ENCODE measurements around the gene SLC66A3.

SLC66A3 gene

DNA sequence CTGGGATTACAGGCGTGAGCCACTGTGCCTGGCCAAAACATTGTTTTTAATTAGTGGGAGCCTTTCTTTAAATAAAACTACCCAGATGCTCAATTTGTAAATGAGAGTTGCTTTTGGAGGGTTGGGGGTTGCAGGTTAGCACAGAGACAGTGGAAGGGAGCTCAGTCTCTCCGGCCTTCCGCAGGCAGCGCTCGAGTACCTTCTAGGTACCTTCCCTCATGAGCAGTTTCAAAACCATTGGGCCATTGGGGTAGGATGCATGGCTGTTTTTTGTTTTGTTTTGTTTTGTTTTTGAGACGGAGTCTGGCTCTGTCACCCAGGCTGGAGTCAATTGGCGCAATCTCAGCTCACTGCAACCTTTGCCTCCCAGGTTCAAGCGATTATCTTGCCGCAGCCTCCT lies 19.0 kb downstream of the SLC66A3 start:
- TF ChIP-seq, protein P1, sequence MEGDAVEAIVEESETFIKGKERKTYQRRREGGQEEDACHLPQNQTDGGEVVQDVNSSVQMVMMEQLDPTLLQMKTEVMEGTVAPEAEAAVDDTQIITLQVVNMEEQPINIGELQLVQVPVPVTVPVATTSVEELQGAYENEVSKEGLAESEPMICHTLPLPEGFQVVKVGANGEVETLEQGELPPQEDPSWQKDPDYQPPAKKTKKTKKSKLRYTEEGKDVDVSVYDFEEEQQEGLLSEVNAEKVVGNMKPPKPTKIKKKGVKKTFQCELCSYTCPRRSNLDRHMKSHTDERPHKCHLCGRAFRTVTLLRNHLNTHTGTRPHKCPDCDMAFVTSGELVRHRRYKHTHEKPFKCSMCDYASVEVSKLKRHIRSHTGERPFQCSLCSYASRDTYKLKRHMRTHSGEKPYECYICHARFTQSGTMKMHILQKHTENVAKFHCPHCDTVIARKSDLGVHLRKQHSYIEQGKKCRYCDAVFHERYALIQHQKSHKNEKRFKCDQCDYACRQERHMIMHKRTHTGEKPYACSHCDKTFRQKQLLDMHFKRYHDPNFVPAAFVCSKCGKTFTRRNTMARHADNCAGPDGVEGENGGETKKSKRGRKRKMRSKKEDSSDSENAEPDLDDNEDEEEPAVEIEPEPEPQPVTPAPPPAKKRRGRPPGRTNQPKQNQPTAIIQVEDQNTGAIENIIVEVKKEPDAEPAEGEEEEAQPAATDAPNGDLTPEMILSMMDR (IDR thresholded peaks at IDR 0.05; ENCODE audit: low read depth, low read length, missing control alignments): no peak
- DNase-seq (ENCODE audit: extremely low read depth, low read depth): no peak
- no peak overlapping the region for H3K4me3 ChIP-seq (replicated peaks; ENCODE audit: low read depth, low read length)

DNA sequence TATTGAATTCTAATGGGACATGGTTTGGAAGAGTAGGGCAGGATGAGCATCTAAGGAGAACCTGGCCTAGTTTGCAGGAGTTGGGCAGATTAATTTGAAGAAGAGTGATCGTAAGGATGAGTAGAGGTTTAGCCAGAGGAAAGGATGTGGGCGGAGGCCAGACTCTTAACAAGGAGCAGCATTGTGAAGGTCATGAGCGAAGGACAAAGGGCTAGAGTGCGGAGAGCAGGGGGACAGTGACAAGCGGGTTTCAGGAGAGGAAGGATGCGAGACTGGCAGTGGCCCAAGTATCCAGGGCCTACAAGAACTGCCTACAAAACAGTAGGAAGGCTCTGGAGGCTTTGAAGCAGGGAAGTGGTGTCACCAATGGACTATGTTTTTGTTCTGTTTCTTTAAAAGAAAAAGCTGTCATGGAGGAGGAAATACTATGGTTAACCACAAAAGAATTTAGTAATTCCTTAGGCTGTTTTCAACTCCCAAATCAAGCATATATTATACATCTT lies 20.1 kb downstream of the SLC66A3 start:
- H3K4me3 ChIP-seq (replicated peaks; ENCODE audit: low read depth, low read length): no peak overlapping the region
- TF ChIP-seq, protein P1 (IDR thresholded peaks at IDR 0.05; ENCODE audit: low read depth, low read length, missing control alignments): no peak
- no peak for DNase-seq (ENCODE audit: extremely low read depth, low read depth)

DNA sequence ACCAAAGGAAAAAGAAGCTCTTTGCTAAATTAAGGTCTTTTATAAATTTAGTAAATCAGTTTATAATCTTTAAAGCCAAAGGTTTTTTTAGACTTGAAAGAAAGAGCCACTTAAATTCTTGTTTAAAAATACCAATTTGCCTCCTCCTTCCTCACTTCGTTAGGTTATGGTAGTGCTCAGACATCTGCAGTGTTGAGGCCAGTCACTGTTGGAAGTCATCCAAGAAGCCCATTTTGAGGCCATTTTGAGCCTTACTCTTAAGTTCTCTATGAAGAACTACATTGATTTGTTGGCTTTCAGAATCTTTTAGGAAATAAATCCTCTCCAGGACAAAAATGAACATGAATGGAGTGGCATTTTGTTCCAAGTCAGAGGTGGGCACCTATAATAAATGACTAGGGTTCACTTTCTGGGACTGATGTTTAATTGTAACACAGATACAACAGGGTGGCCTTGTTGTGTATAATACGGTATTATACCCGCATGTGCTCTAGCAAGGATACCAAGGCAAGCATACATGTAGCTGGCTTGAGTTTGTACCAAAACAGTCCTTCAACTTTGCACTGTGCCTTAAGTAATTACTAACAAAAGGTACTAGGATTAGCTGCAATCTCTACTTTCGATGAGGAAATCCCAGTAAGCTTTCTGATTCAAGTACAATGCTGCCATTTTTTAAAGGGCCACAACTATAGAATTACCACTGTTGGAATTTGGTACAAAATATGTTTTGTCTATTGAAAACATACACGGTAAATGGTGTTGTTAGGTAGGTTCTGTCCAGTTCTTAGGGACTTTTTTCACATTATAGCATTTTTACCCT lies 22.8 kb downstream of the SLC66A3 start:
- TF ChIP-seq, protein P1 (IDR thresholded peaks at IDR 0.05; ENCODE audit: low read depth, low read length, missing control alignments): no peak
- H3K4me3 ChIP-seq (replicated peaks; ENCODE audit: low read depth, low read length): no peak overlapping the region
- DNase-seq (ENCODE audit: extremely low read depth, low read depth): no peak

DNA sequence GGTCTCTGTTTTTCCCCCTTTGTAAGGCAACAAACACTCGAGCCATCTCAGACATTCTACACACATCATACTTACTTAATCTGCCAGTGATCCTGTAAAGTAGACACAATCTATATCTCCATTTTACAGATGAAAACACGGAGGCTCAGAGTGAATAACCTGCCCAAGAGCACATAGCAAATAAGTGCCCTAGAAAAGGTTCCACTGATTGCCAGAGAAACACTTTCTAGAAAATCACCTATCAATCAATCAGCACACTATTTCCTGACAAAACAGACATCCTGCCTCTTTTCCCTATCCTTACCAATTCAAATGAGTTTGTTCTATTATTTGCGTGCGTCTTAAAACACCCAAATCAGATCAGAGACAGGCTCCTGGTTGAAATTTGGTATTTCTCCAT lies 23.9 kb downstream of the SLC66A3 start:
- TF ChIP-seq, protein P1 (IDR thresholded peaks at IDR 0.05; ENCODE audit: low read depth, low read length, missing control alignments): no peak
- no peak overlapping the region for H3K4me3 ChIP-seq (replicated peaks; ENCODE audit: low read depth, low read length)
- no peak for DNase-seq (ENCODE audit: extremely low read depth, low read depth)

DNA sequence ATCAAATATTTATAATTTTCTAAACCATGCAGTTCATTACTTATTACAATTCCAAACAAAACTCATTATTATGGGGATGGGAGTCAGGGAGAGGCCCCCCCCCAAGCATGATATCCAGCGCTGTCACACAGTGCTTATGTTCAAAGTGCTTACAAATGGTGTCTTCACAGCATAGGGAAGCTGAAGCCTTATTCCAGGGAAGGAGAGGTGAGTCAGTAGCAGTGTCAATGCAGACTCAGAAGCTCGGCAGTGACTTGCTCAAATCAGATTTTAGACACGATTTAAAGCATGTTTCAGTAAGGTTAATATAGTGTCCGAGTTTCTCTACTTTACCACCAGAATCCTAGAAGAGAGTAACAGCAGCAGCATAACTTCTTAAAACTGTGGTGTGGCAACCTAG lies 24.6 kb downstream of the SLC66A3 start:
- TF ChIP-seq, protein P1 (IDR thresholded peaks at IDR 0.05; ENCODE audit: low read depth, low read length, missing control alignments): no peak
- DNase-seq (ENCODE audit: extremely low read depth, low read depth): no peak
- H3K4me3 ChIP-seq (replicated peaks; ENCODE audit: low read depth, low read length): no peak overlapping the region

DNA sequence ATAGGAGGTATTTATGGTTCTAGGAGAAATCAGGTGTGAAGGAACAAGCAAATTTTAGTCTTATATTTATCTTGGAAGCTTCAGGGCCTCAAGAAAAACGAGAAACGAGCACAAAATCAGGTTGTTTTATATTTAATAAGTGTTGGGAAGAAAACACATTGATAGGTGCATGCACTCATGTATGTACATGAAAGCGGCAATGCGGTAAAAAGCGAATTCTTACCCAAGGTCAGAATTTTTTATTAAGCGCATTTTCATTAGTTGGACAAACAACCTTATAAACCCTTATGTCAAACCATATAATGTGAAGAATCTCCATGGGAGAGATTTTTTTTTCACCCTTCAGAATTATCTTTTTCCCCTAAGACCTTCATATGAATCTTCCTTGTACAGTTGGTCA lies 25.4 kb downstream of the SLC66A3 start:
- DNase-seq (ENCODE audit: extremely low read depth, low read depth): no peak
- no peak overlapping the region for H3K4me3 ChIP-seq (replicated peaks; ENCODE audit: low read depth, low read length)
- TF ChIP-seq, protein P1 (IDR thresholded peaks at IDR 0.05; ENCODE audit: low read depth, low read length, missing control alignments): no peak
